Stimulated activated naive CD8-positive, alpha-beta T cell treated with anti-CD3 and anti-CD28 coated beads, Interleukin-15, Interleukin-2, amounts not matched to agents 100 ng/mL and 50 ng/mL, for 24 hours (primary cell): ENCODE results near the gene CDK17.
A peak's percentile ranks its signal among the peaks of the same experiment; 100 is the strongest.
"Not testable (repeated sequence)": the region's sequence is repeated elsewhere in the genome, so short reads cannot be mapped to it uniquely, and the experiment has no call there.

Experiments
- H3K27ac Mint-ChIP-seq: one replicate; pipeline ENCODE4 v1.8.0; 2021; ENCODE audit warnings: mild to moderate bottlenecking, mixed read lengths
- H3K27me3 Mint-ChIP-seq: one replicate; pipeline ENCODE4 v1.8.0; 2021; ENCODE audit warnings: mixed read lengths
- H3K36me3 Mint-ChIP-seq: one replicate; pipeline ENCODE4 v1.8.0; 2021; ENCODE audit warnings: low read depth, mixed read lengths
- H3K4me1 Mint-ChIP-seq: one replicate; pipeline ENCODE4 v1.8.0; 2021; ENCODE audit warnings: low read depth, mixed read lengths
- H3K4me3 Mint-ChIP-seq: one replicate; pipeline ENCODE4 v1.8.0; 2021; ENCODE audit warnings: mild to moderate bottlenecking, mixed read lengths
- H3K9me3 Mint-ChIP-seq: one replicate; pipeline ENCODE4 v1.8.0; 2021; ENCODE audit warnings: mixed read lengths

CDK17 gene

DNA sequence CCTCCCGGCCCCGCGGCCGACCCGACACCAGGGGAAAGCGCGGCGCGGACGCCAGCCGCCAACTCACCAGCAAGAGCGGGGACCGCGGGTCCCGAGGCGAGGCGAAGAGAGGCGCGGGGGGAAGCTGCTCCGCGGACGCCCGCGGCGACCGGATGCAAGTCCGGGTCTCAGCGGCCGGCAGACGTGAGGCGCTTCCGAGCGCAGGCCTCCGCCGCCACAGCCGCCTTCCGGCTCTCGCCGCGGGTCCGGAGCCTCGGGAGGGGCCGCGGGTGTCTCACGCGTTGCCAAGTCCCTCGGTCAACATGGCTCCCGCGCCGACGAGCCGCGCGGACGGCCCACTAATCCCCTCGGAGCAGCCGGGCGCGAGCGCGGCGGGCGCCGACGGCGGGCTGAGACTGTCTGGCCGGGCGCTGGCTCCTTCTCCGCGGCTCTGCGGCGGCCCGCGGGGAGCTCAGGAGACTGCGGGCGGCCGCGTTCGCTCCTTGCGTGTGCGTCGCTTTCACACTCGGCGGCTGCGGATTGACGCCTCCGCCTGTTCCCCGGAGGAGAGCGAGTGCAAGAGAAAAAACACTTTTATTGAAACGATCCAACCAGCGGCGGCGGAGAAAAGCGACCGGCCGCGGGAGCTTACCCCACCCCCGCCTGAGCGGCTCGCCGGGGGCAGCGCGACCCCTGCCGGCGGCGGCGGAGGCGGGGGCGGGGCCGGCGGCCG is at the start of gene CDK17:
TSS of gene CDK17 (minus strand) at position 521 of the 712 bp plus-strand sequence. CDS start 65,603 bp downstream, outside the sequence.
- Mint-ChIP-seq H3K4me3 (peak within 1 kb of the TSS; percentile 90), H3K36me3 (peaks cover 3% of the 10 kb centered on the region), H3K27me3 (no peaks in the 10 kb centered on the region), H3K27ac (peak within 1 kb of the TSS; percentile 96), H3K9me3 (no peaks in the 10 kb centered on the region), H3K4me1 (peaks cover 49% of the 10 kb centered on the region)

GRCh38 chr12:96448300-96448699 is 48.1 kb upstream of the CDK17 start:
- no peaks in the 10 kb centered on the region for H3K36me3 Mint-ChIP-seq
- no peaks in the 10 kb centered on the region for H3K27me3 Mint-ChIP-seq
- peaks cover 36% of the 10 kb centered on the region for H3K4me1 Mint-ChIP-seq
- no peak overlapping the region for H3K27ac Mint-ChIP-seq
- H3K9me3 Mint-ChIP-seq: no peaks in the 10 kb centered on the region
- H3K4me3 Mint-ChIP-seq: no peak overlapping the region

DNA sequence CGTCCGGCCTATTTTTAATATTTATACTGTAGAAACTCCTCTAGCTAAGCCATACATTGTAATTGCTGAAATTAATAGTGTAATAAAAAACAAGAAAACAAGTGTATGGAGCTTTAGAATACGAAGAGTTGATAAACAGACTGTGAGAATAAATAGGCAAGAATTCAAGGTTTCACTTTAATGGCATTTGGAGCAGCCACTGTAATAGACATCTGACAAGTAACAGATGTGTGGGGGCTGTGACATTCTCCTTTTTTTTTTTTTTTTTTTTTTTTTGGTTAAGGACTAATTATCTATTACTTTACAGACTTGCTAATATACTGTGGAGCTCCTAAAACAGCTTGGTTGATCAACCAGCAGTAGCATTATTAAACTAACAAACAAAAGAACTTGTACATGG is 47.0 kb upstream of the CDK17 start:
- no peaks in the 10 kb centered on the region for H3K36me3 Mint-ChIP-seq
- no peaks in the 10 kb centered on the region for H3K27me3 Mint-ChIP-seq
- H3K9me3 Mint-ChIP-seq: no peaks in the 10 kb centered on the region
- no peak overlapping the region for H3K4me3 Mint-ChIP-seq
- H3K27ac Mint-ChIP-seq: no peak overlapping the region
- peaks cover 44% of the 10 kb centered on the region for H3K4me1 Mint-ChIP-seq

DNA sequence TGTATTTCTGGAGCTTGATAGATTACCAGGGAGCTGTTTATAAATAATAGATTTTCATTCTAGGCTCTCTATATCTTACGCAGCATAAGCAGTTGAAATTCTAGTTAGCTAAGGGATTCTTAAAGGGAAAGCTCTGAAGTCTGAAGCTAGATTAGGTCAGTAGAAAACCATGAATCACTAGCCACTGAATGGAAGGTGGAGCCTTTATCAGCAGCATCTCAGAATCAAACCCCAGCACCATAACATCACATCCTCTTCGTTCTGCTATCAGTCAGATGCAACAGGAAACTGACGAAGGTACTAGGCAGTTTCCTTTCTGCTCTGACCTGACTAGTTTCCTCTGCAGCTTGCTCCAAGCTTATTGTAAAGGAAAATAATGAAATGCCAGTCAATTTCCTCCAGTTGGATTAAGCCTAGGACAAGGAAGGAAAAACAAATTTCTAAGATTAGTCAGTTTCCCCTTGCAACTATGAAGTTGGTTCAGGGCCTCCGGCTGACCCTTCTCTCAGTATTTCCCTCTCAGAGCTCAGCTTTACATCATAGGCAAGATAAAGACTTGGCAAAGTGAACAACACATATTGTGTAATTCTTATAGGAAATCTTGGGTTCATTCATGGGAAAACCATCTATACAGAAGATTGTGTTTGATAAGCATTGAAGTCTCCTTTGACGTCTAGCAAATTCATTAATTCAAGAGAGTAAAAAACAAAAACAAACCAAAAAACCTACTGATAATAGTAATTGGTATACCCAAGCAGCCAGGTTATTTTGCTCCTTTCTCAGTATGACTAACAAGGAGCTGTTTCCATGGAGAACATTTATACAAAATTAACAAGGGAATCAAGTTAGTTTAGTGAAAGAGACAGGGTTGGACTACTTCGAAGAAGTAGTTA is 45.7 kb upstream of the CDK17 start:
- no peaks in the 10 kb centered on the region for H3K27me3 Mint-ChIP-seq
- peaks cover 4% of the 10 kb centered on the region for H3K9me3 Mint-ChIP-seq
- peak overlapping the region; percentile 95 for H3K27ac Mint-ChIP-seq
- H3K36me3 Mint-ChIP-seq: no peaks in the 10 kb centered on the region
- H3K4me3 Mint-ChIP-seq: peak overlapping the region; percentile 71
- peaks cover 52% of the 10 kb centered on the region for H3K4me1 Mint-ChIP-seq

DNA sequence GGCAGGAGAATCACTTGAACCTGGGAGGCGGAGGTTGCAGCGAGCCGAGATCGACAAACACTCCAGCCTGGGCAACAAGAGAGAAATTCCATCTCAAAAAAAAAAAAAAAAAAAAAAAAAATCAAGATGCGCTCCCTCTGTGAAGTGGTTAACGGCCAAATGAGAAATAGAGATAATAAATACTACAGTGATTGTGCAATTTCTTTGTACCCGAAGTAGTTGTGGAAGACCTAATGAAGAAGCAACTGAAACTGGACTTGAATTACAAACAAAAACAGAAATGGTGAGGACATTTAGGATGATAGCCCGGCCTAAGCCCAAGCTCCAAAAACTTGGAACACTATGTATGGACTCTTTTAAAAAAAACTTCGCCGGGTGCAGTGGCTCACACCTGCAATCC is 44.2 kb upstream of the CDK17 start:
- Mint-ChIP-seq H3K4me3 (no peak overlapping the region), H3K27me3 (no peaks in the 10 kb centered on the region), H3K4me1 (peaks cover 58% of the 10 kb centered on the region), H3K27ac (peak overlapping the region; percentile 61), H3K36me3 (no peaks in the 10 kb centered on the region), H3K9me3 (peaks cover 4% of the 10 kb centered on the region)

DNA sequence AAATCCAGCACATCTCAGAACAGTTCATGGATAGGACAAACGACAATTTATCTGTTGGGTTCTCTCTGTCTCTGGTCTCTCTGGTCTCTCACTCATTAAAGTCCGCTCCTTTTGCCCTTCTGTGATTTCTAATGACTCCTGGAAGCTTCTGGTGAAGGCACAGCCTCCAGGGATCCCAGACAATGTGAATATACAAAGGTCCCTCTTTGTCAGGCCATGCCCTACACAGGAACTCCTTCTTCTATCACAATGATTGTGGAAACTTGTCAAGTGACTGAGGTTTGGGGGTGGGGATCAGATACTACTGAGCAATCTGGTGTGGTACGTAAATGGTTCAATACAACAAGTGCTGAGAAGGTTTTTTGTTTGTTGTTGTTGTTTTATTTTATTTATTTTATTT is 42.7 kb upstream of the CDK17 start:
- no peak overlapping the region for H3K4me3 Mint-ChIP-seq
- peaks cover 57% of the 10 kb centered on the region for H3K4me1 Mint-ChIP-seq
- H3K9me3 Mint-ChIP-seq: peaks cover 4% of the 10 kb centered on the region
- no peaks in the 10 kb centered on the region for H3K36me3 Mint-ChIP-seq
- peak overlapping the region; percentile 13 for H3K27ac Mint-ChIP-seq
- H3K27me3 Mint-ChIP-seq: no peaks in the 10 kb centered on the region

- Mint-ChIP-seq H3K9me3 (peaks cover 4% of the 10 kb centered on the region), H3K4me3 (no peak overlapping the region), H3K4me1 (peaks cover 60% of the 10 kb centered on the region)
Measured at GRCh38 chr12:96441816-96442215, 41.6 kb upstream of the CDK17 start.

GRCh38 chr12:96438330-96438729 is 38.1 kb upstream of the CDK17 start:
- H3K4me1 Mint-ChIP-seq: peaks cover 48% of the 10 kb centered on the region
- no peaks in the 10 kb centered on the region for H3K36me3 Mint-ChIP-seq
- H3K27ac Mint-ChIP-seq: no peak overlapping the region
- H3K4me3 Mint-ChIP-seq: no peak overlapping the region
- peaks cover 4% of the 10 kb centered on the region for H3K9me3 Mint-ChIP-seq
- H3K27me3 Mint-ChIP-seq: no peaks in the 10 kb centered on the region

More at GRCh38 chr12:96441816-96442215, 41.6 kb upstream of the CDK17 start:
- peak overlapping the region; percentile 70 for H3K27ac Mint-ChIP-seq
- H3K36me3 Mint-ChIP-seq: no peaks in the 10 kb centered on the region
- no peaks in the 10 kb centered on the region for H3K27me3 Mint-ChIP-seq

DNA sequence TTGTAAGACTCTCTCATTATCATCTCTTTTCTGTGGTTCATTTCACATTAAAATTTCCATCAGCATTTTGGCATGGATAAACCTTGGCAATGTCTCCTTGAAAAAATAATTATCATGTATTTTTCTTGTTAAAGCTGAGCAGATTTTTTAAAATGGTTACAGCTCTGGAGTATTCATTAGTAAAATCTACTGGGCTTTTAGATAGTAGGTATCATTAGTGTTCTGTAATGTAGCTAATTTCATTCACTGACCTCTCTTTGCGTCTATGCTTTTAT is 36.9 kb upstream of the CDK17 start:
- Mint-ChIP-seq H3K4me3 (no peak overlapping the region), H3K36me3 (no peaks in the 10 kb centered on the region), H3K9me3 (peaks cover 4% of the 10 kb centered on the region), H3K4me1 (peaks cover 48% of the 10 kb centered on the region), H3K27me3 (no peaks in the 10 kb centered on the region), H3K27ac (no peak overlapping the region)

DNA sequence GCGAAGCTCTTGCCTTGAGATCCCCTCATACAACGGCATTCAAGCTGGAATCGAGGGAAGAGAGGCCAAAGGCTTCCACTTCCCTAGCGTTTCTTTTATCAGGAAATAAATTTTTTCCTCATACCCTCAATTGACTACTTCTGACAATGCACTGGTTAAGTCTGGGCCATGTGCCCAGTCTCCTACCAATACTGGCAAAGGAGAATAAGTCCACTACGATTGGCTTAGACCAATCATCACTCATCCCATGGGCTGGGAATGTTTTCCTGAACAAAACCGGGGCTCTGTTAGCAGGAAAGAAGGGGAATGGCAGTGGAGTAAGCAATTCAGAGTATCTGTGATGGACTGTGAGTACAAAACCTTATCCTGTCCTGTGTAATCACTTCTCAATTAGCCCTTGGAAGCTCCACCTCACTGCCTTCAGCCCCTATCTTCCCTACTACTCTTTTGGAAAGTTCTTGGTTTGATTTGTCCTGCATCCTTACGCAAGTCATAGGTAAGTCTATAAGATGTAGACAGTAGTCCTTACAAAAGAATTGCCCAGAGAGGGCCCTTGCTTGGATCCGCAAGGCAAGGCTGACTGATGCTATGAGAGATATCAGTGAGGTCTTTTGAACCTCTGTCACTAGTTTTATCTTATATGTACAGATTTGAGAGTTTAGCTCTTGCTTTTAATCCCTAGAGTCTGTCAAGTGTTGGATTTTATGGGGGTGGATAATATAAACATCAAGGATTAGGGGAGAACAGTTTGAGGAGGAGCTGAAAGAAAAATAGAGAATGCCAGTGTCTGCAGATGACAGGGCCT is 36.3 kb upstream of the CDK17 start:
- Mint-ChIP-seq H3K9me3 (no peaks in the 10 kb centered on the region), H3K4me1 (peaks cover 43% of the 10 kb centered on the region), H3K4me3 (no peak overlapping the region), H3K36me3 (no peaks in the 10 kb centered on the region), H3K27me3 (no peaks in the 10 kb centered on the region), H3K27ac (no peak overlapping the region)

DNA sequence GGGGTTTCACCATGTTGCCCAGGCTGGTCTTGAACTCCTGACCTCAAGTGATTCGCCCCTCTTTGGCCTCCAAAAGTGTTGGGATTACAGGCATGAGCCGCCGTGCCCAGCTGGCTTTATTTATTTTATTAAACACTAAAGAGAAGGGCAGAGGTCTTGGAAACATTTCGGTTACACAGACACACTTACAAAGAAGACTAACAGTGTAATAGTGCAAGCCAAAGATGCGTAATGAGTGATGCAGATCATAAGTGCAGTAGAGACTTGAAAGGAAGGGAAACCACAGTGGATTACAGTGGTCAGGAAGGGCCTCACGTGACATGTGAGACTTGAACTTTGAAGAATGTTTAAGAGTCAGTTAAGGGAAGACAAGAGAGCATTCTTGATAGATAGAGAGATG is 33.9 kb upstream of the CDK17 start:
- peak overlapping the region; percentile 24 for H3K4me3 Mint-ChIP-seq
- peaks cover 42% of the 10 kb centered on the region for H3K4me1 Mint-ChIP-seq
- H3K9me3 Mint-ChIP-seq: no peaks in the 10 kb centered on the region
- H3K36me3 Mint-ChIP-seq: no peaks in the 10 kb centered on the region
- no peaks in the 10 kb centered on the region for H3K27me3 Mint-ChIP-seq
- peak overlapping the region; percentile 60 for H3K27ac Mint-ChIP-seq

DNA sequence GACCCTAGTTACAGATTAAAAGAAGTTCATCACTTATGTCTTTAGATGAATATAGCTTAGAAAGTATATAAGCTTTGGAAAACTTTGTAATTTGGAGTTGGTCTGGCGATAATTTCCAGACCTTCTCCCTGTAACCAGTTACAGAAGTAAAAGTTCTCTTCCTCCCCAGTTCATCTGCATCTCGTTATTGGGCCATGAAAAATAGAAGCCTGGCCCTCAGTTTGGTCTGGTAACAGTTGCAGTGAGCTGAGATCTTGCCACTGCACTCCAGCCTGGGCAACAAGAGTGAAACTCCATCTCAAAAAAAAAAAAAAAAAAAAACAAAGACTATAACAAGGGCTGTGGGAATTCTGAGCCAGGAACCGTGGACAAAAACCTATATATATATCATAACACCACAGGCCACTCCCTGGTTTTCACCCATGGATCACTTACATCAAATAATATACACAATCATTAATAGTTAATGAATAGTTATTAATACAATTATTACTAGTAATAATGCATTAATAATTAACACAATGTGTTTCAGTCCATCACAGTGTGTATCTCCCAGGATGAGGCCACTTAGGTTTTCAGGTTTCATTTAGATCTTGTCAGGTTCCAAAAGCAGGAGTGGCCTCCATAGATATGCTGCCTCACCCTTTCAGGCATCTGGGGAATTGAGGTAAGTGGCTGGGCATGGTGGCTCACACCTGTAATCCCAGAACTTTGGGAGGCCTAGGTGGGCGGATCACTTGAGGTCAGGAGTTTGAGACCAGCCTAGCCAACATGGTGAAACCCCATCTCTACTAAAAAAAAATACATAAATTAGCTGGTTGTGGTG is 32.5 kb upstream of the CDK17 start:
- H3K9me3 Mint-ChIP-seq, H3K4me3 Mint-ChIP-seq, H3K36me3 Mint-ChIP-seq, H3K27me3 Mint-ChIP-seq: not testable (repeated sequence)
- peaks cover 47% of the 10 kb centered on the region for H3K4me1 Mint-ChIP-seq
- H3K27ac Mint-ChIP-seq: peak overlapping the region; percentile 52

GRCh38 chr12:96431067-96431466 is 30.8 kb upstream of the CDK17 start:
- Mint-ChIP-seq H3K27me3 (no peaks in the 10 kb centered on the region), H3K4me3 (no peak overlapping the region), H3K9me3 (no peaks in the 10 kb centered on the region), H3K27ac (no peak overlapping the region), H3K4me1 (peaks cover 57% of the 10 kb centered on the region), H3K36me3 (no peaks in the 10 kb centered on the region)

DNA sequence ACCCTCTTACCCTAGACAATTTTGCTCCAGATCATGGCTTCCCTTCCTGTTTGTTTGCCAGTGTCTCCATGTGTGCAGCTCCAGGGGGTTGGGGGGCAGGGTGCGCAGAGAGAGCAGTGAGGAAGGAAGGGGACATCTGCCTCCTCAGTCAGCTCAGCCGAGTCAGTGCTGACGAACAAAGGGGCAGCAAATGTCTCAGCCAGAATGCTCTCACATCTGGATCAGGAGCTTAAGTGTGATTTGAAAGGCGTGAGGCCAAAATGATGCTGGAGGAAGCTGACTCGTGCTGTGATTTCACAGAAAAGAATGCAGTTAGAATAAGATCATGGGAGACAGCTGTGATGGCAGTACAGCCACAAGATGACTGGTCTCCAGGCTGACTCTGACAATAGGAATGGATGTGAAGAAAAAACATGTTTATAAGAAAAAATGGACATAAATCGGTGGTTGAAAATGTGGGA is 27.1 kb upstream of the CDK17 start:
- H3K27ac Mint-ChIP-seq: peak overlapping the region; percentile 85
- H3K36me3 Mint-ChIP-seq: no peaks in the 10 kb centered on the region
- no peaks in the 10 kb centered on the region for H3K9me3 Mint-ChIP-seq
- H3K4me3 Mint-ChIP-seq: peak overlapping the region; percentile 47
- H3K4me1 Mint-ChIP-seq: peaks cover 47% of the 10 kb centered on the region
- H3K27me3 Mint-ChIP-seq: no peaks in the 10 kb centered on the region
